ENCODE data around the gene HOMER3.

HOMER3 gene

DNA sequence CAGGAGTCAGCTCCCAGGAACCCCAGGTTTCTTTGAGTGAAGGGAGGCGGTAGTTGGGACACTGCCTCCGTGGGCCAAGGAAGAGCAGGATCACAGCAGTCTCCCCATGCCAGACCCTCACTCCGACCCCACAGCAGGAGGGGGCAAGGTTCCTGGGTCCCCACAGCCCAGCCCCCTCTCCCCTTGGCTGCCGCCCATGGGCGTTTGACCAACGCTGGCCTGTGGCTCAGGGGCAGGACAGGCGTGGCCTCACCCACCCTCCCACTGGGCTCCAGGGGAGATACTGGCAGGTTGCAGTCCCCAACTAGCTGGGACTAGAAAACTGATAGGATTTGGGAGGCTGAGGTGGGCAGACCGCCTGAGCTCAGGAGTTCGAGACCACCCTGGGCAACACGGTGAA lies 31.0 kb downstream of the HOMER3 start:
- no peak overlapping the region for H3K27ac ChIP-seq
- TF ChIP-seq, protein P1, sequence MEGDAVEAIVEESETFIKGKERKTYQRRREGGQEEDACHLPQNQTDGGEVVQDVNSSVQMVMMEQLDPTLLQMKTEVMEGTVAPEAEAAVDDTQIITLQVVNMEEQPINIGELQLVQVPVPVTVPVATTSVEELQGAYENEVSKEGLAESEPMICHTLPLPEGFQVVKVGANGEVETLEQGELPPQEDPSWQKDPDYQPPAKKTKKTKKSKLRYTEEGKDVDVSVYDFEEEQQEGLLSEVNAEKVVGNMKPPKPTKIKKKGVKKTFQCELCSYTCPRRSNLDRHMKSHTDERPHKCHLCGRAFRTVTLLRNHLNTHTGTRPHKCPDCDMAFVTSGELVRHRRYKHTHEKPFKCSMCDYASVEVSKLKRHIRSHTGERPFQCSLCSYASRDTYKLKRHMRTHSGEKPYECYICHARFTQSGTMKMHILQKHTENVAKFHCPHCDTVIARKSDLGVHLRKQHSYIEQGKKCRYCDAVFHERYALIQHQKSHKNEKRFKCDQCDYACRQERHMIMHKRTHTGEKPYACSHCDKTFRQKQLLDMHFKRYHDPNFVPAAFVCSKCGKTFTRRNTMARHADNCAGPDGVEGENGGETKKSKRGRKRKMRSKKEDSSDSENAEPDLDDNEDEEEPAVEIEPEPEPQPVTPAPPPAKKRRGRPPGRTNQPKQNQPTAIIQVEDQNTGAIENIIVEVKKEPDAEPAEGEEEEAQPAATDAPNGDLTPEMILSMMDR (conservative IDR thresholded peaks at IDR 0.05) = no peak

DNA sequence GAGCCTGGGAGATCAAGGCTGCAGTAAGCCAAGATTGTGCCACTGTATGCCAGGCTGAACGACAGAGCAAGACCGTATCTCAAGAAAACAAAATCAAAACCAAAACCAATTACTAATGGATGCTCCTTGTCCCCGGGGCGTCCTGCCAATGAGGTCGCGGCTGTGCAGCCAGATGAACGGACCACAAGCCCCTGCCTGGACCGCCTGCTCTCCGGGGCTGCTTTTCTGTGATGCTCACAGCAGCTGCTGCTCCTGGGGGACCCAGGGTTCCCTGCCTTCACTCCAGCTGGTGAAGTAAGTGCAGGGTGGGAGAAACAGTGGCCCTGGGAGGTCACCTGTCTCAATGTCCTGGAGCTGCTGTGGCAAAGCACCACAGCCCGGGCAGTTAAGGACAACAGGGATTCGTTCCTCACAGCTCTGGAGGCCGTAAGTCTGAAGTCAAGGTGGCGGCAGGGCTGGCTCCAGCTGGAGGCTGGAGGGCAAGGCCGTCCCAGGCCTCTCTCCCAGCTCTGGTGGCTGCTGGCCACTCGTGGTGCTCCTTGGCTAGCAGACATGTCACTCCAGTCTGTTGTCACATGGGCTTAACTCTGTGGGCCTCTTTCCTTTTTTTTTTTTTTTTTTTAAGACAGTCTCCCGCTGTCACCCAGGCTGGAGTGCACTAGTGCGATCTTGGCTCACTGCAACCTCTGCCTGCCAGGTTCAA lies 31.9 kb downstream of the HOMER3 start:
- TF ChIP-seq, protein P1 (conservative IDR thresholded peaks at IDR 0.05) = no peak
- no peak overlapping the region for H3K27ac ChIP-seq

DNA sequence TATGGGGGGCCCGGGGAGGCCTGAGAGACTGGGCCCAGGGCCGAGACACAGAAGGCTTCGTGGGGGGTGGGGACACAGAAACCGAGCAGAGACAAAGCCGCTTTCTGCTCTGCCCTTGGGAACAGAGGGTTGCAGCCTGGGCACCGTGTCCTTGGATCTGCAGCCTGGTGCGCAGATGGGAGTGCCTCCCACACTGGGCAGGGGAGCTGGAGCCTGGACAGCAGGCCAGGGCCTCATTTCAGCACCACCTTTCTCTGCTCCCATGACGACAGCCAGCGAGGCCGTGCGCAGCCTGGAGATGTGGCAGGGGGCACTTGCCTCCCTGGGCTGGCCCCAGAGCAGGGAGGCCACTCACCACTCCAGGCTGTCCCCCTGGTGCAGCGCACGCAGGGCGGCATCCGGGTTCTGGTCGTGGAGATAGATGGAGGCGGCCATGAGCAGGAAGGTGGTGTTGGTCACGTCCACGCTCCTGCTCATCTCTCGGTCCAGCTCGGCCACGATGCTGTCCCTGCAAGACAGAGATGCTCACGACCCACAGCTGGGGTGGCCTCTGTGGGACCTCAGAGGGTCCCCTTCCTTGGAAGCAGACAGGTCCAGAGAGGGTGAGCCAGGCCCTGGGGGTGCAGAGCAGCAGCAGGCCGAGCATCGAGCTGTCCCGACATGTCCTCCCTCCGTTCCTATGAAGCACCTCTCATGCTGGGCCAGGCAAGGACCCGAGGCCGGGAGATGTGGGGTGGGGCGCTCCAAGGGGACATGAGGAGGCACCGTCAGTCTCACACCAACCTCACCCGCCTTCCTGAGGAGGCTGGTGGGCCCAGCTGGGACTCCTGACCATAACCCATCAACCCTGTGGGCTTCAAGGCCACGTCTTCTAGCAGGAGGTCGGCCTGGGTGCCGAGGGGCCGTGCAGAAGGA lies 34.2 kb downstream of the HOMER3 start:
- TF ChIP-seq, protein P1 (conservative IDR thresholded peaks at IDR 0.05) = no peak
- H3K27ac ChIP-seq = no peak overlapping the region

DNA sequence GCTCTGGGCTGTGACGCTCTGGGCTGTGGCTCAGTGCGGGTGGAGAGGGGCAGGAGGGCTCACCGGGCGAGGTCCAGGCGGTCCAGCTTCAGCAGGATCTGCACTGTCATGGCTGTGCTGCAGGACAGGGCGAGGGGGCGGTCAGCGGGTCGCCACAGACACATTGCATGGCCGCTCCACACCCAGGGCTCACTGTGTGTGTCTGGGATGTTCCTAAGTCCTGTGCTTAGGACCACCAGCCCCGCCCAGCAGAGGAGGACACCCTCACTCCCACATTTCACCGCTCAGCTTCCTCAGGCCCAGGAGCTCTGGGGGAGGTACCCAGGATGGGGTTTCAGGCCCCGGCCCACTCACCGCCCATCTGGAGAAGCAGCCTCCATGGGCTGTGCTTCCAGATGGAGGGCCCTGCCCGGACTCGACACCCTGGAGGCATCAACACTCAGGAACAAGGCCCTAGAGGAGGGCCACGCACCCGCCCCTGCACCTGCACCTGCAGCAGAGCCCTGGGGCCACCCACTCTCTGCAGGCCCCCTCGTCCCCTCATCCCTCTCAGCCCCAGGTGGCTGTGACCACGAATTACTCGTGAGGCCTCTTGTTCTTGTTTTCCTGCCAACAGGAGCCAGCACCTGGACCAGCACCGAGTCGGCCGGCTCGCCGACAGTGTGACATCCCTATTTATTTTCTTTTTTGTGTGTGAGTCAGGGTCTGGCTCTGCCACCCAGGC lies 35.3 kb downstream of the HOMER3 start:
- H3K27ac ChIP-seq = no peak overlapping the region
- TF ChIP-seq, protein P1 (conservative IDR thresholded peaks at IDR 0.05) = no peak

DNA sequence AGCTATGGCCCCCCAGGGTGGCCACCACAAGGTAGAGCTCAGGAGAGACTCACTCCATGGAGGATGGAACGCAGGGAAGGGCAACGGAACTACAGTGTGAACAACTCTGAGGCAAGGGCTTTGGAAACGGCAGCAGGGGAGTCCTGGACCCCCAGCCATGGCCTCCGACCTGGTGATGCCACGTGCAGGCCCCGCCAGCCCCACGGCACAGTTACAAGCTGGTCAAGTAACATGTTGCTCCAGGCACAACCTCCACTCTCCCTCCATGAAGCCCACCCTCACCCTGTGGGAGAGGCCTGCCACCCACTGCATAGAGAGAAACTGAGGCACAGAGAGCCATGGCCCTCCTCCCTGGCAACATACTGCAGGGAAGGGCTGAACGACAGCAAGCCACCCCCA lies 36.0 kb downstream of the HOMER3 start:
- no peak overlapping the region for H3K27ac ChIP-seq
- TF ChIP-seq, protein P1 (conservative IDR thresholded peaks at IDR 0.05) = no peak

DNA sequence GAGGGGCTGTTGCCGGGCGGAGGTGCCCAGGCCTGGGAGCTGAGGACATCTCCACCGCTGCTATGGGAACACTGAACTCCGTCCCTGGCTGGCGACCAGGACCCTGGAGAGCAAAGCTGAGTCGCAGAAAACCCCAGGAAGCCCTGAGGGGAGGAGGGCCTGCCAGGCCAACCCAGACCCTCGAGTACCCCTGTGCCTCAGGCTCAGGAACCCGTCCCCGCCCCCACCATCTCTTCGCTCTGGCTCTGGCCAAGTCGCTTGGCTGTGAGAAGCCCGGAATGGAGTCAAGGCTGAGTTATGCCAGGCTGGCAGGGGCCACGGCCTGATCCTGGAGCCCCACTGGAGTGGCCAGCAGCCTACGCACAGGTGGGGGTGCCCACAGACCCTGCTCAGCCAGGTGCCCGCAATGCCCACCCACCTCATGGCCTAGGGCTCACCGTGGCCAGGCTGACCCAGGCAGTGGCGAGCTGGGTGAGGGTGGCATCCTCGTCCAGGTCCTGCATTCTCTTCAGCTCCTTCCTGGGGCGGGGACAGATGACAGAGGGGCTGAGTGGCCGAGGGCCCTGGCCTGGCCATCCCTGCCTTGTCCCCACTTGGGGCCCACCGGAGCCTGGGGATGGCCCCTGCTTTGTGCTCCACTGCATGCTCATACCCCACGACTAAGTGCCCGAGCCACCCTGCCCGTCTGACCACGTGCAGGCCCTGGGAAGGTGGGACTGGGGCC lies 36.5 kb downstream of the HOMER3 start:
- no peak overlapping the region for H3K27ac ChIP-seq
- TF ChIP-seq, protein P1 (conservative IDR thresholded peaks at IDR 0.05) = no peak
